DMS79 treated with DMSO at 0.1 percent for 48 hours (cell line): Measurements from ENCODE around the gene CACNA1C.

Source experiments
- DNase-seq: peaks from one replicate; lab custom pipeline; 2025; lab: John Stamatoyannopoulos, UW

CACNA1C gene

GRCh38 chr12:2596441-2596840 is 543.7 kb downstream of the CACNA1C start:
- DNase-seq = no peak

GRCh38 chr12:2605301-2605700 is 552.5 kb downstream of the CACNA1C start:
- no peak for DNase-seq

- DNase-seq = no peak
Measured at GRCh38 chr12:2606186-2606910, 553.6 kb downstream of the CACNA1C start.

- no peak for DNase-seq
Measured at GRCh38 chr12:2607881-2608607, 555.3 kb downstream of the CACNA1C start.

GRCh38 chr12:2608608-2608945 is 555.8 kb downstream of the CACNA1C start:
- DNase-seq = no peak

- DNase-seq = no peak
Measured at GRCh38 chr12:2609020-2609419, 556.2 kb downstream of the CACNA1C start.

GRCh38 chr12:2610358-2610757 is 557.6 kb downstream of the CACNA1C start:
- no peak for DNase-seq

GRCh38 chr12:2613326-2614073 is 560.7 kb downstream of the CACNA1C start:
- no peak for DNase-seq

- no peak for DNase-seq
Measured at GRCh38 chr12:2614341-2614740, 561.6 kb downstream of the CACNA1C start.

GRCh38 chr12:2615665-2616402 is 563.0 kb downstream of the CACNA1C start:
- DNase-seq = no peak

- no peak for DNase-seq
Measured at GRCh38 chr12:2616763-2617162, 564.0 kb downstream of the CACNA1C start.

- DNase-seq = no peak
Measured at GRCh38 chr12:2617365-2617764, 564.6 kb downstream of the CACNA1C start.

- no peak for DNase-seq
Measured at GRCh38 chr12:2618291-2618995, 565.7 kb downstream of the CACNA1C start.

GRCh38 chr12:2619136-2619535 is 566.3 kb downstream of the CACNA1C start:
- no peak for DNase-seq

- no peak for DNase-seq
Measured at GRCh38 chr12:2622460-2622859, 569.7 kb downstream of the CACNA1C start.

GRCh38 chr12:2623472-2623871 is 570.7 kb downstream of the CACNA1C start:
- no peak for DNase-seq

- no peak for DNase-seq
Measured at GRCh38 chr12:2624543-2625288, 571.9 kb downstream of the CACNA1C start.

GRCh38 chr12:2625289-2625612 is 572.5 kb downstream of the CACNA1C start:
- no peak for DNase-seq

GRCh38 chr12:2627076-2627834 is 574.5 kb downstream of the CACNA1C start:
- DNase-seq = peak; percentile 51

- no peak for DNase-seq
Measured at GRCh38 chr12:2627835-2628191, 575.0 kb downstream of the CACNA1C start.
